T-helper 2 cell treated with Interferon-gamma antibody and Interleukin-4, amounts not matched to agents 5 μg/mL and 100 μg/mL, for 36 hours (primary cell): Measurements from ENCODE around the gene IL17RC.
A peak's percentile ranks its signal among the peaks of the same experiment; 100 is the strongest.
"Not testable (repeated sequence)": the region's sequence is repeated elsewhere in the genome, so short reads cannot be mapped to it uniquely, and the experiment has no call there.

ENCODE experiments used
- DNase-seq: peaks from one replicate; pipeline ENCODE4 v3.0.0; 2021; ENCODE audit warnings: low spot score
- H3K27ac Mint-ChIP-seq: one replicate; pipeline ENCODE4 v1.8.0; 2021; ENCODE audit warnings: mild to moderate bottlenecking, mixed read lengths
- H3K27me3 Mint-ChIP-seq: one replicate; pipeline ENCODE4 v1.8.0; 2021; ENCODE audit warnings: low read depth, mixed read lengths
- H3K36me3 Mint-ChIP-seq: one replicate; pipeline ENCODE4 v1.8.0; 2021; ENCODE audit warnings: low read depth, mixed read lengths
- H3K4me1 Mint-ChIP-seq: one replicate; pipeline ENCODE4 v1.8.0; 2021; ENCODE audit warnings: low read depth, mixed read lengths
- H3K4me3 Mint-ChIP-seq: one replicate; pipeline ENCODE4 v1.8.0; 2022; ENCODE audit warnings: mild to moderate bottlenecking, moderate library complexity, mixed read lengths
- H3K9me3 Mint-ChIP-seq: one replicate; pipeline ENCODE4 v1.8.0; 2021; ENCODE audit warnings: mixed read lengths

The IL17RC gene

GRCh38 chr3:9939906-9940305, 23.0 kb downstream of the IL17RC start:
- H3K27me3 Mint-ChIP-seq, H3K36me3 Mint-ChIP-seq, DNase-seq, H3K4me1 Mint-ChIP-seq, H3K4me3 Mint-ChIP-seq, H3K27ac Mint-ChIP-seq, H3K9me3 Mint-ChIP-seq: not testable (repeated sequence)

- no peaks in the 10 kb centered on the region for H3K27me3 Mint-ChIP-seq
- DNase-seq: no peak
- peaks cover 9% of the 10 kb centered on the region for H3K36me3 Mint-ChIP-seq
- no peaks in the 10 kb centered on the region for H3K9me3 Mint-ChIP-seq
- no peak overlapping the region for H3K27ac Mint-ChIP-seq
- no peak overlapping the region for H3K4me3 Mint-ChIP-seq
- peaks cover under 1% of the 10 kb centered on the region for H3K4me1 Mint-ChIP-seq
These were observed 23.8 kb downstream of the IL17RC start for GRCh38 chr3:9940746-9941145.

- H3K36me3 Mint-ChIP-seq: peaks cover 9% of the 10 kb centered on the region
- peaks cover 2% of the 10 kb centered on the region for H3K4me1 Mint-ChIP-seq
- H3K4me3 Mint-ChIP-seq: no peak overlapping the region
- H3K9me3 Mint-ChIP-seq: no peaks in the 10 kb centered on the region
- no peaks in the 10 kb centered on the region for H3K27me3 Mint-ChIP-seq
- no peak for DNase-seq
- H3K27ac Mint-ChIP-seq: peak overlapping the region; percentile 62
These were observed 25.3 kb downstream of the IL17RC start for GRCh38 chr3:9942164-9942563.

GRCh38 chr3:9942934-9943690, 26.2 kb downstream of the IL17RC start:
- H3K27me3 Mint-ChIP-seq: no peaks in the 10 kb centered on the region
- H3K9me3 Mint-ChIP-seq: no peaks in the 10 kb centered on the region
- DNase-seq: no peak
- H3K27ac Mint-ChIP-seq: no peak overlapping the region
- H3K4me1 Mint-ChIP-seq: peaks cover 2% of the 10 kb centered on the region
- H3K4me3 Mint-ChIP-seq: no peak overlapping the region
- H3K36me3 Mint-ChIP-seq: peaks cover 7% of the 10 kb centered on the region

- Mint-ChIP-seq H3K4me1 (peaks cover 2% of the 10 kb centered on the region), H3K36me3 (peaks cover 7% of the 10 kb centered on the region), H3K27me3 (no peaks in the 10 kb centered on the region), H3K9me3 (no peaks in the 10 kb centered on the region), H3K27ac (no peak overlapping the region), H3K4me3 (no peak overlapping the region)
- DNase-seq: no peak
These were observed 27.4 kb downstream of the IL17RC start for GRCh38 chr3:9944271-9944670.

GRCh38 chr3:9945358-9945757, 28.5 kb downstream of the IL17RC start:
- peak overlapping the region; percentile 52 for H3K4me3 Mint-ChIP-seq
- no peak for DNase-seq
- no peaks in the 10 kb centered on the region for H3K27me3 Mint-ChIP-seq
- no peaks in the 10 kb centered on the region for H3K9me3 Mint-ChIP-seq
- H3K27ac Mint-ChIP-seq: no peak overlapping the region
- H3K4me1 Mint-ChIP-seq: peaks cover 2% of the 10 kb centered on the region
- H3K36me3 Mint-ChIP-seq: peaks cover 7% of the 10 kb centered on the region

GRCh38 chr3:9946112-9947024, 29.5 kb downstream of the IL17RC start:
- Mint-ChIP-seq H3K27me3 (no peaks in the 10 kb centered on the region), H3K9me3 (no peaks in the 10 kb centered on the region), H3K4me1 (peaks cover 8% of the 10 kb centered on the region), H3K36me3 (peaks cover 5% of the 10 kb centered on the region), H3K4me3 (peak overlapping the region; percentile 87), H3K27ac (peak overlapping the region; percentile 85)
- DNase-seq: peak; percentile 91

- no peak for DNase-seq
- Mint-ChIP-seq H3K36me3 (peaks cover 5% of the 10 kb centered on the region), H3K4me1 (peaks cover 11% of the 10 kb centered on the region), H3K9me3 (no peaks in the 10 kb centered on the region), H3K4me3 (no peak overlapping the region), H3K27ac (no peak overlapping the region), H3K27me3 (no peaks in the 10 kb centered on the region)
These were observed 30.4 kb downstream of the IL17RC start for GRCh38 chr3:9947025-9947995.

GRCh38 chr3:9948586-9948985, 31.7 kb downstream of the IL17RC start:
- H3K9me3 Mint-ChIP-seq: no peaks in the 10 kb centered on the region
- no peaks in the 10 kb centered on the region for H3K27me3 Mint-ChIP-seq
- no peak for DNase-seq
- H3K27ac Mint-ChIP-seq: no peak overlapping the region
- H3K4me1 Mint-ChIP-seq: peaks cover 15% of the 10 kb centered on the region
- peaks cover 5% of the 10 kb centered on the region for H3K36me3 Mint-ChIP-seq
- H3K4me3 Mint-ChIP-seq: no peak overlapping the region

- Mint-ChIP-seq H3K4me1 (peaks cover 15% of the 10 kb centered on the region), H3K36me3 (peaks cover 5% of the 10 kb centered on the region), H3K27ac (no peak overlapping the region), H3K4me3 (no peak overlapping the region), H3K9me3 (no peaks in the 10 kb centered on the region), H3K27me3 (no peaks in the 10 kb centered on the region)
- DNase-seq: no peak
These were observed 32.2 kb downstream of the IL17RC start for GRCh38 chr3:9949115-9949514.

GRCh38 chr3:9949626-9950025, 32.7 kb downstream of the IL17RC start:
- H3K4me1 Mint-ChIP-seq: peaks cover 15% of the 10 kb centered on the region
- no peak overlapping the region for H3K27ac Mint-ChIP-seq
- H3K4me3 Mint-ChIP-seq: no peak overlapping the region

GRCh38 chr3:9951126-9951525, 34.2 kb downstream of the IL17RC start:
- Mint-ChIP-seq H3K4me3 (peak overlapping the region; percentile 87), H3K4me1 (peaks cover 15% of the 10 kb centered on the region)
- no peak for DNase-seq

More at GRCh38 chr3:9949626-9950025, 32.7 kb downstream of the IL17RC start:
- no peaks in the 10 kb centered on the region for H3K9me3 Mint-ChIP-seq
- no peaks in the 10 kb centered on the region for H3K27me3 Mint-ChIP-seq
- H3K36me3 Mint-ChIP-seq: peaks cover 5% of the 10 kb centered on the region
- no peak for DNase-seq

GRCh38 chr3:9951598-9951961, 34.7 kb downstream of the IL17RC start:
- peak overlapping the region; percentile 50 for H3K27ac Mint-ChIP-seq
- peak overlapping the region; percentile 87 for H3K4me3 Mint-ChIP-seq
- no peaks in the 10 kb centered on the region for H3K9me3 Mint-ChIP-seq
- no peaks in the 10 kb centered on the region for H3K27me3 Mint-ChIP-seq
- DNase-seq: no peak
- peaks cover 14% of the 10 kb centered on the region for H3K4me1 Mint-ChIP-seq
- no peaks in the 10 kb centered on the region for H3K36me3 Mint-ChIP-seq

More at GRCh38 chr3:9951126-9951525, 34.2 kb downstream of the IL17RC start:
- H3K36me3 Mint-ChIP-seq: peaks cover 2% of the 10 kb centered on the region
- no peaks in the 10 kb centered on the region for H3K27me3 Mint-ChIP-seq
- H3K27ac Mint-ChIP-seq: no peak overlapping the region
- no peaks in the 10 kb centered on the region for H3K9me3 Mint-ChIP-seq
